B cell (primary cell): ENCODE data around the gene TES. TPM values are rescaled to one million over a fixed set of nuclear protein-coding genes. Genes with fewer than 3 reads are reported as not detected.

Experiments used
- ATAC-seq: fragments of 200-7000 bp; cut with Tn5 transposase; one replicate; pipeline ENCODE4 v1.10.0; 2021; ENCODE audit warnings: low read depth, mild to moderate bottlenecking, moderate number of reproducible peaks, moderate library complexity
- CTCF ChIA-PET: fragments of 350-600 bp; sonication (Branson Sonifier 250); formaldehyde crosslinking; loops from one replicate; lab custom pipeline; 2021; ENCODE audit warnings: antibody characterized with exemption, inconsistent platforms; lab: Charles Lee
- POLR2A ChIA-PET: fragments of 350-600 bp; sonication (Branson Sonifier 250); formaldehyde crosslinking; loops from one replicate; lab custom pipeline; 2021; ENCODE audit warnings: antibody characterized with exemption; lab: Charles Lee
- DNase-seq: peaks from one replicate; pipeline ENCODE4 v3.0.0; 2013
- H2AFZ ChIP-seq: 2 replicates; pipeline ENCODE4 v1.6.1; 2012; ENCODE audit warnings: mild to moderate bottlenecking, low read depth, low read length; ENCODE audit not compliant: insufficient read depth, poor library complexity, severe bottlenecking
- H3K27ac ChIP-seq, 2 donors: 1 replicate in 1 of 2; 2 replicates in 1 of 2; pipeline ENCODE4 v1.5.1; 2012 to 2013; ENCODE audit warnings: low read length in 2 of 2, mild to moderate bottlenecking in 2 of 2, moderate library complexity in 1 of 2
- H3K27me3 ChIP-seq, 4 experiments: fragments of 200-600 bp in 1 of 4; sonication (generic) in 1 of 4; replicated peaks in 1 of 4; 1 replicate in 2 of 4; 2 replicates in 2 of 4; pipeline versions ENCODE4 v1.6.1 to v1.7.0; 2013 to 2016; ENCODE audit warnings: low read length in 3 of 4, mild to moderate bottlenecking in 2 of 4, mixed read lengths in 1 of 4, moderate library complexity in 1 of 4; ENCODE audit not compliant: insufficient read depth in 4 of 4, control insufficient read depth in 3 of 4; ENCODE audit errors: control extremely low read depth in 1 of 4
- H3K36me3 ChIP-seq, 2 experiments: replicated peaks in 1 of 2; 1 replicate in 1 of 2; 2 replicates in 1 of 2; pipeline versions ENCODE4 v1.6.1 to v1.7.1; 2013; ENCODE audit warnings: low read length in 1 of 2; ENCODE audit not compliant: insufficient read depth in 2 of 2, control insufficient read depth in 1 of 2; ENCODE audit errors: control extremely low read depth in 1 of 2, extremely low read depth in 1 of 2
- H3K4me1 ChIP-seq, 2 donors: fragments of 200-600 bp in 1 of 2; sonication (generic) in 1 of 2; 1 replicate in 1 of 2; 2 replicates in 1 of 2; pipeline versions ENCODE4 v1.5.1 to v1.6.1; 2013 to 2017; ENCODE audit warnings: low read length in 2 of 2; ENCODE audit not compliant: control insufficient read depth in 2 of 2, insufficient read depth in 2 of 2
- H3K4me2 ChIP-seq: replicated peaks from 2 replicates; pipeline ENCODE3; 2012; ENCODE audit warnings: mild to moderate bottlenecking, low read depth, low read length; ENCODE audit not compliant: poor library complexity, severe bottlenecking
- H3K4me3 ChIP-seq, 5 experiments: fragments of 200-600 bp in 1 of 5; sonication (generic) in 1 of 5; 1 replicate in 3 of 5; 2 replicates in 2 of 5; pipeline versions ENCODE4 v1.5.1 to v1.7.0; 2011 to 2016; ENCODE audit warnings: low read length in 4 of 5, mild to moderate bottlenecking in 4 of 5, low read depth in 2 of 5, control low read depth in 1 of 5, moderate library complexity in 1 of 5; ENCODE audit not compliant: insufficient read depth in 1 of 5; ENCODE audit errors: control extremely low read depth in 1 of 5, extremely low read depth in 1 of 5
- H3K79me2 ChIP-seq: fragments of 200-600 bp; sonication (generic); one replicate; pipeline ENCODE4 v1.6.0; 2016; ENCODE audit warnings: low read length; ENCODE audit not compliant: control insufficient read depth, insufficient read depth
- H3K9ac ChIP-seq: fragments of 200-600 bp; sonication (generic); 2 replicates; pipeline ENCODE4 v1.6.1; 2017; ENCODE audit warnings: mild to moderate bottlenecking, low read length, moderate library complexity
- H3K9me3 ChIP-seq, 3 donors: one replicate each; pipeline versions ENCODE4 v1.6.1 to v1.7.1; 2013; ENCODE audit warnings: low read length in 2 of 3; ENCODE audit not compliant: control insufficient read depth in 2 of 3, insufficient read depth in 1 of 3; ENCODE audit errors: control extremely low read depth in 1 of 3
- H4K20me1 ChIP-seq: 2 replicates; pipeline ENCODE4 v1.6.0; 2012; ENCODE audit warnings: mild to moderate bottlenecking, low read length; ENCODE audit not compliant: insufficient read depth, control insufficient read depth, poor library complexity, severe bottlenecking
- H3K27ac Mint-ChIP-seq: one replicate; pipeline ENCODE4 v1.8.0; 2021; ENCODE audit warnings: mixed read lengths
- H3K27me3 Mint-ChIP-seq: one replicate; pipeline ENCODE4 v1.8.0; 2021; ENCODE audit warnings: mixed read lengths
- H3K4me1 Mint-ChIP-seq: one replicate; pipeline ENCODE4 v1.8.0; 2021; ENCODE audit warnings: mixed read lengths
- H3K4me3 Mint-ChIP-seq: one replicate; pipeline ENCODE4 v1.8.0; 2021; ENCODE audit warnings: mixed read lengths
- H3K9me3 Mint-ChIP-seq: one replicate; pipeline ENCODE4 v1.8.0; 2022; ENCODE audit warnings: mixed read lengths; ENCODE audit not compliant: insufficient read depth
- EZH2 ChIP-seq: IDR thresholded peaks from 2 replicates; pipeline ENCODE4 v1.6.1; 2012; ENCODE audit warnings: borderline replicate concordance, low read depth, mild to moderate bottlenecking, moderate library complexity, low read length; ENCODE audit not compliant: insufficient read depth, poor library complexity, severe bottlenecking
- WGBS: methylation state at CpG from one replicate; pipeline ENCODE4 v1.1.5; 2013; ENCODE audit warnings: missing lambda C conversion rate; ENCODE audit not compliant: insufficient coverage; 5-methylcytosine and 5-hydroxymethylcytosine counted together
- intact Hi-C: fragments of 100-400 bp; cut with micrococcal nuclease; formaldehyde crosslinking; loops from one replicate; pipeline ENCODE4 v1.10.0; 2022
- polyA plus RNA-seq: library from polyadenylated mRNA; depleted of rRNA; stranded (reverse); fragments of >200 nt; gene quantifications from 2 replicates; pipeline ENCODE4 v1.2.3, GENCODE V29; 2012
- total RNA-seq, 2 donors: library from RNA; stranded (reverse); fragments of 120-200 nt in 1 of 2; gene quantifications; 1 replicate in 1 of 2; 2 replicates in 1 of 2; pipeline versions ENCODE4 v1.2.3 to v1.2.4, GENCODE V29; 2013 to 2022
- TF ChIP-seq, protein P1 (sequence below): fragments of 200-600 bp; IDR thresholded peaks from one replicate; pipeline ENCODE4 v1.8.0; 2022; ENCODE audit warnings: antibody characterized with exemption, mild to moderate bottlenecking

Gene TES
- total and polyA plus RNA-seq, 2 donors (not counting 1 experiment from before 2014, with no cell fraction given): 55.3 to 62.5 TPM

DNA sequence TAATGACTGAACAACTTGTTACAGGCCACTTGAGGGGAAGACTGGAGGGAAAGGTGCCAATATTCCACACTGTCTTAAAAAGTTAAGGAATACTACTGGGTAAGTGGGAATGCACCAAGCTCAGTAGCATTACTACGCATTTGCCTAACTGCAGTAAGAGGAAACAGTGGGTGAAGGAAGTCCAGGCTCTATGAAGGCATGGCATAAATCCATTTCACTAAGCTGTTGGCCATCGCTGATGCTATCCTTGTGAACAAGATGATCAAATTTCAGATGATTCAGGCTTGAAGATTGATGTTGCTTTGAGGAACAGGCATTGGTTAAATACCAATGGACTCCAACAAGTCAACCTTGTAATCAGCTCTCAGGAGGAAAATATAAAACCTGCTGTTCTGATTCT, 44.2 kb upstream of the TES start:
- H3K79me2 ChIP-seq: no peaks in the 10 kb centered on the region
- no peak for TF ChIP-seq EZH2
- TF ChIP-seq, protein P1, sequence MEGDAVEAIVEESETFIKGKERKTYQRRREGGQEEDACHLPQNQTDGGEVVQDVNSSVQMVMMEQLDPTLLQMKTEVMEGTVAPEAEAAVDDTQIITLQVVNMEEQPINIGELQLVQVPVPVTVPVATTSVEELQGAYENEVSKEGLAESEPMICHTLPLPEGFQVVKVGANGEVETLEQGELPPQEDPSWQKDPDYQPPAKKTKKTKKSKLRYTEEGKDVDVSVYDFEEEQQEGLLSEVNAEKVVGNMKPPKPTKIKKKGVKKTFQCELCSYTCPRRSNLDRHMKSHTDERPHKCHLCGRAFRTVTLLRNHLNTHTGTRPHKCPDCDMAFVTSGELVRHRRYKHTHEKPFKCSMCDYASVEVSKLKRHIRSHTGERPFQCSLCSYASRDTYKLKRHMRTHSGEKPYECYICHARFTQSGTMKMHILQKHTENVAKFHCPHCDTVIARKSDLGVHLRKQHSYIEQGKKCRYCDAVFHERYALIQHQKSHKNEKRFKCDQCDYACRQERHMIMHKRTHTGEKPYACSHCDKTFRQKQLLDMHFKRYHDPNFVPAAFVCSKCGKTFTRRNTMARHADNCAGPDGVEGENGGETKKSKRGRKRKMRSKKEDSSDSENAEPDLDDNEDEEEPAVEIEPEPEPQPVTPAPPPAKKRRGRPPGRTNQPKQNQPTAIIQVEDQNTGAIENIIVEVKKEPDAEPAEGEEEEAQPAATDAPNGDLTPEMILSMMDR: no peak
- Mint-ChIP-seq H3K27ac (peak overlapping the region; percentile 90), H3K27me3 (no peaks in the 10 kb centered on the region), H3K4me3 (peak overlapping the region; percentile 71), H3K9me3 (no peaks in the 10 kb centered on the region), H3K4me1 (peaks cover 60% of the 10 kb centered on the region)
- intact Hi-C loops: loop anchor here (10.0 kb wide), 1 partner anchor 509 kb away; the partner anchor contains the start of gene MET
- 90% methylated on average over 1 of the region's 2 CpGs for WGBS
- ATAC-seq (peak; percentile 28), DNase-seq (no peak)
- H3K4me1 ChIP-seq: peaks cover 44 to 45% of the 10 kb centered on the region in 2 donors
- no peaks in the 10 kb centered on the region for H4K20me1 ChIP-seq
- peak overlapping the region; percentile 61 for H3K4me2 ChIP-seq
- H3K27ac ChIP-seq: peak overlapping the region in 1 of 2 donors; percentile 42
- peak overlapping the region; percentile 44 for H2AFZ ChIP-seq
- no peaks in the 10 kb centered on the region for H3K36me3 ChIP-seq
- H3K9ac ChIP-seq: peak overlapping the region; percentile 45
- peak overlapping the region in 1 of 5 experiments; percentile 49 for H3K4me3 ChIP-seq
- CTCF ChIA-PET: interaction anchor here (0.7 to 3.1 kb wide), 14 partner anchors 10 to 440 kb away, joined by 3 to 25 read pairs (median 5); partner anchors contain the start of gene TES
- POLR2A ChIA-PET: no interaction called here
- H3K27me3 ChIP-seq: no peaks in the 10 kb centered on the region
- no peaks in the 10 kb centered on the region for H3K9me3 ChIP-seq

DNA sequence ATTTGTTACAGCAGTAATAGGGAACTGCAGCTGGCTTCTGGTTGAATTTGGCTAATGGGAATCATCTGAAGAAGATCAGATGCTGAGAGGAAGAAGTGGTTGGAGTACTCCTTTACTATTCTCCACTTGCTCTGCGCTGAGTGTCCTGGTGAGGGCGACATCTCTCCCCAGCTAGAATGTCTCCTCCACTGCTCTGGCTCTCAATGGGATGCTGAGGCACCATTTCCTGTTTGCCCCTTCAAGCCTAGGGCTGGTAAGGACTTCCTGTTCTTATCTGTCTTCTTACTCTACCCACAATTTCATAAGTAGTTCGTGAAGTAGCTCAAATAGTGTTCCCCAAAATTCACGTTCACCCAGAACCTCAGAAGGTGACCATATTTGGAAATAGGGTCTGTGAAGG, 43.2 kb upstream of the TES start:
- ATAC-seq (no peak), DNase-seq (no peak)
- Mint-ChIP-seq H3K27me3 (no peaks in the 10 kb centered on the region), H3K4me1 (peaks cover 52% of the 10 kb centered on the region), H3K9me3 (no peaks in the 10 kb centered on the region), H3K27ac (peak overlapping the region; percentile 66), H3K4me3 (peak overlapping the region; percentile 40)
- Histone ChIP-seq H3K27me3 (no peaks in the 10 kb centered on the region), H2AFZ (no peak overlapping the region), H3K4me2 (no peak overlapping the region), H3K4me3 (no peak overlapping the region), H3K36me3 (no peaks in the 10 kb centered on the region), H3K4me1 (peaks cover 39% of the 10 kb centered on the region in 2 donors), H3K9me3 (no peaks in the 10 kb centered on the region), H3K79me2 (no peaks in the 10 kb centered on the region), H3K9ac (no peak overlapping the region), H3K27ac (no peak overlapping the region), H4K20me1 (no peaks in the 10 kb centered on the region)
- TF ChIP-seq, protein P1: no peak
- TF ChIP-seq EZH2: no peak
- ChIA-PET POLR2A (no interaction called here), CTCF (interaction anchor here (0.8 to 3.1 kb wide), 13 partner anchors 9 to 424 kb away, joined by 3 to 25 read pairs (median 5); partner anchors contain the start of gene TES)
- intact Hi-C loops: loop anchor here (10.0 kb wide), 1 partner anchor 508 kb away; the partner anchor contains the start of gene MET
- 73% methylated on average over 2 of the region's 4 CpGs for WGBS
